GM12864 (cell line): ENCODE results near the gene AFF2.

Experiments
- DNase-seq: peaks from one replicate; pipeline ENCODE4 v3.0.0-alpha.2; 2011; ENCODE audit warnings: low read depth
- H3K4me3 ChIP-seq: 2 replicates; pipeline ENCODE4 v1.5.1; 2011; ENCODE audit warnings: mild to moderate bottlenecking, low read depth, low read length, control low read depth
- CTCF ChIP-seq: IDR thresholded peaks from 2 replicates; pipeline ENCODE4 v1.5.1; 2011; ENCODE audit warnings: low read depth, mild to moderate bottlenecking, moderate library complexity, low read length, control low read depth, inconsistent platforms; ENCODE audit errors: missing control alignments

AFF2 gene

GRCh38 chrX:149010853-149011224 lies 510.4 kb downstream of the AFF2 start:
- no peak for TF ChIP-seq CTCF
- no peak for DNase-seq
- H3K4me3 ChIP-seq: no peak overlapping the region

- TF ChIP-seq CTCF: no peak
- no peak overlapping the region for H3K4me3 ChIP-seq
- no peak for DNase-seq
Observed at GRCh38 chrX:149013081-149013480, 512.7 kb downstream of the AFF2 start.

GRCh38 chrX:149021159-149021558 lies 520.7 kb downstream of the AFF2 start:
- no peak for DNase-seq
- TF ChIP-seq CTCF: no peak
- no peak overlapping the region for H3K4me3 ChIP-seq

GRCh38 chrX:149022485-149022884 lies 522.1 kb downstream of the AFF2 start:
- DNase-seq: no peak
- no peak overlapping the region for H3K4me3 ChIP-seq
- TF ChIP-seq CTCF: no peak

- no peak for TF ChIP-seq CTCF
- no peak for DNase-seq
- H3K4me3 ChIP-seq: no peak overlapping the region
Observed at GRCh38 chrX:149032449-149032848, 532.0 kb downstream of the AFF2 start.

GRCh38 chrX:149036086-149036485 lies 535.7 kb downstream of the AFF2 start:
- no peak for TF ChIP-seq CTCF
- H3K4me3 ChIP-seq: no peak overlapping the region

GRCh38 chrX:149037281-149037870 lies 537.0 kb downstream of the AFF2 start:
- H3K4me3 ChIP-seq: no peak overlapping the region
- no peak for TF ChIP-seq CTCF
- DNase-seq: no peak

More at GRCh38 chrX:149036086-149036485, 535.7 kb downstream of the AFF2 start:
- DNase-seq: no peak
